Osteocyte (in vitro differentiated cells): Measurements from ENCODE around the gene RADX. TPM values are rescaled to one million over a fixed set of nuclear protein-coding genes. Genes with fewer than 3 reads are reported as not detected.

Experiments used
- DNase-seq: peaks from one replicate; pipeline ENCODE4 v3.0.0; 2021; ENCODE audit warnings: mixed read lengths; ENCODE audit not compliant: unreplicated experiment; ENCODE audit errors: extremely low spot score
- H3K27ac Mint-ChIP-seq: one replicate; pipeline ENCODE4 v1.8.0; 2021; ENCODE audit warnings: mild to moderate bottlenecking, mixed read lengths; ENCODE audit not compliant: unreplicated experiment
- H3K27me3 Mint-ChIP-seq: one replicate; pipeline ENCODE4 v1.8.0; 2021; ENCODE audit warnings: mixed read lengths; ENCODE audit not compliant: unreplicated experiment
- H3K36me3 Mint-ChIP-seq: one replicate; pipeline ENCODE4 v1.8.0; 2021; ENCODE audit warnings: mixed read lengths; ENCODE audit not compliant: unreplicated experiment
- H3K4me1 Mint-ChIP-seq: one replicate; pipeline ENCODE4 v1.8.0; 2021; ENCODE audit warnings: mixed read lengths; ENCODE audit not compliant: unreplicated experiment
- H3K4me3 Mint-ChIP-seq: one replicate; pipeline ENCODE4 v1.8.0; 2021; ENCODE audit warnings: mild to moderate bottlenecking, moderate library complexity, mixed read lengths; ENCODE audit not compliant: unreplicated experiment
- H3K9me3 Mint-ChIP-seq: one replicate; pipeline ENCODE4 v1.8.0; 2021; ENCODE audit warnings: mixed read lengths; ENCODE audit not compliant: unreplicated experiment
- CTCF ChIP-seq: fragments of 200-600 bp; sonication (generic); IDR thresholded peaks from 2 replicates; pipeline ENCODE4 v1.5.0; 2021; ENCODE audit warnings: antibody characterized with exemption, mild to moderate bottlenecking, moderate library complexity
- total RNA-seq: library from RNA; stranded (reverse); gene quantifications from 2 replicates; pipeline ENCODE4 v1.2.1, GENCODE V29; 2021

RADX gene
- total RNA-seq, 1 donor from 2014 or later, result not detected

DNA sequence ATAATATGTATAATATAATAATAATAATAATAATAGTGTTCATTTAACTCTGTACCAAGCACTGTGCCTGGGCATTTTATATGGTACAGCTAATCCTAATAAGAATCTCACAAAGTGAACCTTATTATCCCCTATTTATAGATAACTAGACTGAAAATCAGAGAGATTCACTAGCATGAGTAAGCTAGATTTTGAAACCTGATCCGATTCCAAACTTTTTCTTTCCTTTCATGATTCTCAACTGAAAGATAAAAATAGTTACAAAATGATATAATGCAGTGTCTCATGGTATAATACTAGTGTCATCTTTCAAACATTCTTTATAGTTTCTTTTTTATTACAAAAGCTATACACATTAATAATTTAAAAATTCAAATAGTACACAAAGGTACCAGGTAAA is 58.9 kb downstream of the RADX start:
- Mint-ChIP-seq H3K4me3 (no peak overlapping the region), H3K27me3 (no peaks in the 10 kb centered on the region), H3K36me3 (no peaks in the 10 kb centered on the region)

GRCh38 chrX:106672527-106672926 is 60.7 kb downstream of the RADX start:
- no peak for TF ChIP-seq CTCF
- Mint-ChIP-seq H3K36me3 (no peaks in the 10 kb centered on the region), H3K9me3 (no peaks in the 10 kb centered on the region), H3K27ac (no peak overlapping the region), H3K27me3 (no peaks in the 10 kb centered on the region), H3K4me1 (no peaks in the 10 kb centered on the region), H3K4me3 (no peak overlapping the region)
- no peak for DNase-seq

More for the DNA sequence above, 58.9 kb downstream of the RADX start:
- no peak overlapping the region for H3K27ac Mint-ChIP-seq
- no peaks in the 10 kb centered on the region for H3K4me1 Mint-ChIP-seq
- TF ChIP-seq CTCF, result no peak
- peaks cover 3% of the 10 kb centered on the region for H3K9me3 Mint-ChIP-seq
- no peak for DNase-seq

GRCh38 chrX:106680716-106681115 is 68.9 kb downstream of the RADX start:
- DNase-seq, result no peak
- no peaks in the 10 kb centered on the region for H3K36me3 Mint-ChIP-seq
- H3K9me3 Mint-ChIP-seq, result peaks cover 8% of the 10 kb centered on the region
- H3K4me1 Mint-ChIP-seq, result no peaks in the 10 kb centered on the region
- H3K4me3 Mint-ChIP-seq, result no peak overlapping the region
- H3K27ac Mint-ChIP-seq, result no peak overlapping the region
- no peak for TF ChIP-seq CTCF
- no peaks in the 10 kb centered on the region for H3K27me3 Mint-ChIP-seq

DNA sequence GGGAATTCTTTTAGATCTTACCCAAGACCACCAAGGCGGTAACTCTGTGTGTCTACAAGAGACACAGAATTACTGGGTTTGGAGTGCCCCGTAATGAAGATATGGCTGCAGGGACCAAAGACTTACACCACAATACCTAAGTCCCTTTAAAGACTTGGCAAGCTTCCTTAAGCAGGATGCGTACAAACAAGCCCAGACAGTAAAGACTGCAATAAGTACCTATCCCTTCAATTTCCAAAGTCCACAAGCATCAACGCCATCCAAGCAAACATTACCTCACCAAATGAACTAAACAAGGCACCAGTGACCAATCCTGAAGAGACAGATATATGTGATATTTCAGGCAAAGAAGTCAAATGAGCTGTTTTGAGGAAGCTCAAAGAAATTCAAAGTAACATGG is 72.4 kb downstream of the RADX start:
- H3K4me3 Mint-ChIP-seq, result no peak overlapping the region

GRCh38 chrX:106692425-106693065 is 80.8 kb downstream of the RADX start:
- H3K36me3 Mint-ChIP-seq, result no peaks in the 10 kb centered on the region
- no peaks in the 10 kb centered on the region for H3K27me3 Mint-ChIP-seq
- DNase-seq, result no peak
- H3K4me1 Mint-ChIP-seq, result no peaks in the 10 kb centered on the region
- peaks cover 5% of the 10 kb centered on the region for H3K9me3 Mint-ChIP-seq
- no peak overlapping the region for H3K4me3 Mint-ChIP-seq
- H3K27ac Mint-ChIP-seq, result no peak overlapping the region
- TF ChIP-seq CTCF, result no peak

More for the DNA sequence above, 72.4 kb downstream of the RADX start:
- Mint-ChIP-seq H3K27ac (no peak overlapping the region), H3K9me3 (peaks cover 19% of the 10 kb centered on the region), H3K27me3 (peaks cover 3% of the 10 kb centered on the region), H3K4me1 (no peaks in the 10 kb centered on the region), H3K36me3 (no peaks in the 10 kb centered on the region)
- no peak for DNase-seq
- no peak for TF ChIP-seq CTCF
